Type B pancreatic cell (in vitro differentiated cells): Measurements from ENCODE around the gene DACT3. TPM values are rescaled to one million over a fixed set of nuclear protein-coding genes. Genes with fewer than 3 reads are reported as not detected.

Experiments
- DNase-seq: peaks from one replicate; pipeline ENCODE4 v3.0.0; 2021; ENCODE audit warnings: mixed read lengths; ENCODE audit not compliant: unreplicated experiment; ENCODE audit errors: extremely low spot score
- H3K27ac Mint-ChIP-seq: 2 replicates; pipeline ENCODE4 v1.8.0; 2021; ENCODE audit warnings: mild to moderate bottlenecking, mixed read lengths
- H3K27me3 Mint-ChIP-seq: 2 replicates; pipeline ENCODE4 v1.8.0; 2021; ENCODE audit warnings: mixed read lengths
- H3K36me3 Mint-ChIP-seq: 2 replicates; pipeline ENCODE4 v1.8.0; 2021; ENCODE audit warnings: mixed read lengths
- H3K4me1 Mint-ChIP-seq: one replicate; pipeline ENCODE4 v1.8.0; 2021; ENCODE audit warnings: mixed read lengths; ENCODE audit not compliant: unreplicated experiment
- H3K4me3 Mint-ChIP-seq: 2 replicates; pipeline ENCODE4 v1.8.0; 2021; ENCODE audit warnings: mild to moderate bottlenecking, mixed read lengths
- H3K9me3 Mint-ChIP-seq: 2 replicates; pipeline ENCODE4 v1.8.0; 2021; ENCODE audit warnings: mixed read lengths
- CTCF ChIP-seq: fragments of 200-600 bp; sonication (generic); conservative IDR thresholded peaks from 2 replicates; pipeline ENCODE4 v1.5.0; 2021; ENCODE audit warnings: antibody characterized with exemption, mild to moderate bottlenecking
- total RNA-seq: library from RNA; stranded (reverse); gene quantifications from 2 replicates; pipeline ENCODE4 v1.2.1, GENCODE V29; 2021; ENCODE audit warnings: low replicate concordance

DACT3 gene
- total RNA-seq, 1 donor from 2014 or later = 24.5 TPM

GRCh38 chr19:46608178-46608577 is 52.8 kb downstream of the DACT3 start:
- no peak for DNase-seq
- no peak for TF ChIP-seq CTCF
- Mint-ChIP-seq H3K4me3 (no peak overlapping the region), H3K9me3 (no peaks in the 10 kb centered on the region), H3K4me1 (peaks cover 15% of the 10 kb centered on the region), H3K36me3 (peaks cover 16% of the 10 kb centered on the region), H3K27ac (no peak overlapping the region), H3K27me3 (no peaks in the 10 kb centered on the region)

GRCh38 chr19:46607448-46607841 is 53.5 kb downstream of the DACT3 start:
- peaks cover 16% of the 10 kb centered on the region for H3K36me3 Mint-ChIP-seq
- no peaks in the 10 kb centered on the region for H3K9me3 Mint-ChIP-seq
- peaks cover 23% of the 10 kb centered on the region for H3K4me1 Mint-ChIP-seq
- no peak for TF ChIP-seq CTCF
- no peak overlapping the region for H3K4me3 Mint-ChIP-seq
- H3K27me3 Mint-ChIP-seq = no peaks in the 10 kb centered on the region
- no peak overlapping the region for H3K27ac Mint-ChIP-seq
- DNase-seq = no peak

GRCh38 chr19:46606681-46607447 is 54.1 kb downstream of the DACT3 start:
- peaks cover 26% of the 10 kb centered on the region for H3K4me1 Mint-ChIP-seq
- peak overlapping the region; percentile 18 for H3K4me3 Mint-ChIP-seq
- TF ChIP-seq CTCF = no peak
- H3K27me3 Mint-ChIP-seq = no peaks in the 10 kb centered on the region
- DNase-seq = peak; percentile 45
- no peaks in the 10 kb centered on the region for H3K9me3 Mint-ChIP-seq
- H3K36me3 Mint-ChIP-seq = peaks cover 16% of the 10 kb centered on the region
- H3K27ac Mint-ChIP-seq = no peak overlapping the region

GRCh38 chr19:46606019-46606418 is 55.0 kb downstream of the DACT3 start:
- H3K4me3 Mint-ChIP-seq = peak overlapping the region; percentile 54
- no peaks in the 10 kb centered on the region for H3K27me3 Mint-ChIP-seq
- H3K9me3 Mint-ChIP-seq = no peaks in the 10 kb centered on the region
- TF ChIP-seq CTCF = no peak
- H3K4me1 Mint-ChIP-seq = peaks cover 26% of the 10 kb centered on the region
- no peak overlapping the region for H3K27ac Mint-ChIP-seq
- peak; percentile 65 for DNase-seq
- H3K36me3 Mint-ChIP-seq = peaks cover 16% of the 10 kb centered on the region

GRCh38 chr19:46605356-46605821 is 55.6 kb downstream of the DACT3 start:
- DNase-seq = peak; percentile 48
- Mint-ChIP-seq H3K4me3 (peak overlapping the region; percentile 54), H3K27ac (no peak overlapping the region), H3K9me3 (no peaks in the 10 kb centered on the region), H3K36me3 (peaks cover 16% of the 10 kb centered on the region), H3K27me3 (peaks cover 2% of the 10 kb centered on the region), H3K4me1 (peaks cover 26% of the 10 kb centered on the region)
- TF ChIP-seq CTCF = no peak
